GM19025 (cell line): ENCODE measurements around the gene ZC3H18.

Experiments used
- ATAC-seq: cut with Tn5 transposase; IDR thresholded peaks from one replicate; pipeline ENCODE4 v1.9.1; 2021; ENCODE audit warnings: mild to moderate bottlenecking, low read depth, moderate library complexity; ENCODE audit not compliant: unreplicated experiment

ZC3H18 gene

DNA sequence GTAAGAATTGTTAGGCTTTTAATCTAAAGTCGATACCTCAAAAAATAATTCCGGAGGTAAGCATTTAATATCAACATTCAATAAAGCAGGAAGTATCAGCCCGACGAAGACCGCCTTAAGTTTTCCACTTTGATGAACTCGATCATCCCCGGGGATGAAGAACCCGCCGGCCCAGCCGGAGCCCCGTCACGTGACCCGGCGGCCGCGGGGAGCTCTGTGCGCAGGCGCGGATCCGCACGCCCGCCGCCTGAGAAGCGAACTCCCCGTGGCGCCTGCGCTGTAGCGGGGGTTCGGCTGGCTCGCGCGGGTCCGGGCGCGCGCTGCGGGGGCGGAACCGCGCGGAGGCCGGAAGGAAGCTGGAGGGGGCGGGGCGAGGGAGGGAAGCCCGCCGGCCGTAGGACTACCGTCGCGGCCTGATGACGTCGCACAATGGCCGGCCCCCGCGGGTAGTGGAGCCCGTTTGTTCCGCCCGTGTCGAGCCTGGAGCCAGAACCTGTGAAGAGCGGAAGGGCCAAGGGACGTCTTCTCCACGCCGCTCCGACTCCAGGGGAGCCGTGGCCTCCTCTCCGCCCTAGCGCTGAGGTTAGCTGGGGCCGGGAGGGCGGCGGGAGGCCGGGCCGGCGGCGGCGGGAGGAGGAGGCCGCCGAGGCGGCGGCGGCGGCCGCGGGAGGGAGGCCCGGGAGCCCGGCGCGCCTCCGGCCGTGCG lies at the start of gene ZC3H18:
ZC3H18 (plus strand) TSS at position 419 of the 706 bp plus-strand sequence. CDS start 6,721 bp downstream, outside the sequence.
- ATAC-seq: peak; percentile 70

DNA sequence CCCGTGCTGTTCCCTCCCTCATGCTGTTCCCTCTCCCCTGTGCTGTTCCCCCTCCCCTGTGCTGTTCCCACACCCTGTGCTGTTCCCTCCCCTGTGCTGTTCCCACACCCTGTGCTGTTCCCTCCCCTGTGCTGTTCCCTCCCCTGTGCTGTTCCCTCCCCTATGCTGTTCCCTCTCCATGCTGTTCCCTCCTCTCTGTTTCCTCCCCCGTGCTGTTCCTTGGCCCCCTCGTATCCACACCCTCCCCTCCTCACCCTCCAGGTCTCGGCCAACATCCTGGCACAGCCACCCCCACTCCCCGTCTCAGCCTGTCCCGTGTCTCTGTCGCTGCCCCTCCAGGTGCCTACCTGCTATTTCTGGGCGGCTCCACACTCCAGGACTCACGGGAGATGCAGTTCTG lies 48.5 kb upstream of the ZC3H18 start:
- ATAC-seq: no peak

DNA sequence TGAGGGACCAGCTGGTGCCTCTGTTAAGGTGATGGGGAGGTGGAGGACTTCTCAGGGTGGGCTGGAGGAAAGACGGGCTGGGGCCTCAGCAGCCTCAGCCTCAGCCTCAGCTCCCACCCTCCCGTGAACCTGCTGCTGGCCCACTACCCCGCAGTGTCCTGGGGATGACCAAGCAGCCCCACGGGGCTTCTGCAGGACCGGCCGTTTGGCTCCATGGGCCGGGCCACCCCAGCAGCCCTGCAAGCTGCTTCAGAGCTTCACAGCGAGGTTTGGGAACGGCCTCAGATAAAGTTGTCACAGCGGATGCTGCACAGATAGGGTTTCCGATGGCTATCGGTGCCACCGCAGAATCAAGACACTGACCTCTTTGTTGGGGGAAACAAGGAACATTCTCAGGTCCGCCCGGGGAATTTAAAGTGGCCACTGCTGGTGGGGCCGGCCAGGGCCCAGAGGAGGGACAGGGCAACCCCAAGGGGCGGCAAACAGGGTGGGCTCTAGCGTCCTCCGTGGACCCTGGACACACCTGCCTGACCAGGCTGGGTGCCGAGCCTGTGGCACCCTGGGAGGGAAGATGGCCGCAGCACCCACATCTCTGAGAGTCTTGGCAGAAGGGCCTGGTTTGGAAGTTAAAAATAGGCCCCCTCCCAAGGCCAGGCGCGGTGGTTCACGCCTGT lies 47.8 kb upstream of the ZC3H18 start:
- no peak for ATAC-seq

DNA sequence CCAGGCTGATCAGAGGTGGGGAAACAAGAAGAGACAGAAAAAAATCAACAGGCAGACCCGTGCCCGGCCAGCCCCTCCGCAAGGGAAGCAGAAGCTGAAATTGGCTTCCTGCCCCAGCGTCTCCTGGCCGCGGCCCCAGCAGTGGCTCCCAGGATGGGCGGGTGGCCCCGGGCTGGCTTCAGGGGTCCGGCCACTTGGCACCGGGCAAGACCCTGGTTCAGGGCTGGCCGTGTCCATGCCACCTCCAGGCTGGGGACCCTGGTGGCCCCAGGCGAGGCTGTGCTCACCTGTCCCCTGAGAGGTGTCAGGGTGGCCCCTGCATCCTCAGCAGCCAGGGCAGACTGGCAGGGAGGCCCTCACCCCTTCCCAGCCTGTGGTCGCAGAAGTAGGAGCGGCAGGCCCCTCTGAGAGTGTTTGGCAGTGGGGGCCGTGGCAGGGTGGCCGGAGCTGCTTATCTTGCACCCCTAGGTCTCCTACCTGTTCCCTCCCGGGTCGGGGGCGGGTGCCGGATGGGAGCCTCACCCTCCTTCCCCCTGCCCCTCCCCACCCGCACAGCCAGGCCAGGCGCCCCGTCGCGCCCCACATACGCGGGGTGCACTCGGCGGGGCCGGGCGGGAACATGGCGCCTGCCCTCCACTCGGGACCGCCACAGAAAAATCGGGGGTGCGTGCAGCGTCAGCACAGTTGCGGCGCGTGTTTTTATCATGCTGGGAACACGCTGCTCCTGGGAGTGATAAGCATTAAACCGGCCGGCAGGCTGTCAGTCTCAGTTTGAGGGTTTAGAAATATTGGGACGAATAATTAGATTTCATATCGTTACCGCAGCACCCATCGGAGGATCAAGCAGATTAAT lies 46.7 kb upstream of the ZC3H18 start:
- ATAC-seq: no peak

DNA sequence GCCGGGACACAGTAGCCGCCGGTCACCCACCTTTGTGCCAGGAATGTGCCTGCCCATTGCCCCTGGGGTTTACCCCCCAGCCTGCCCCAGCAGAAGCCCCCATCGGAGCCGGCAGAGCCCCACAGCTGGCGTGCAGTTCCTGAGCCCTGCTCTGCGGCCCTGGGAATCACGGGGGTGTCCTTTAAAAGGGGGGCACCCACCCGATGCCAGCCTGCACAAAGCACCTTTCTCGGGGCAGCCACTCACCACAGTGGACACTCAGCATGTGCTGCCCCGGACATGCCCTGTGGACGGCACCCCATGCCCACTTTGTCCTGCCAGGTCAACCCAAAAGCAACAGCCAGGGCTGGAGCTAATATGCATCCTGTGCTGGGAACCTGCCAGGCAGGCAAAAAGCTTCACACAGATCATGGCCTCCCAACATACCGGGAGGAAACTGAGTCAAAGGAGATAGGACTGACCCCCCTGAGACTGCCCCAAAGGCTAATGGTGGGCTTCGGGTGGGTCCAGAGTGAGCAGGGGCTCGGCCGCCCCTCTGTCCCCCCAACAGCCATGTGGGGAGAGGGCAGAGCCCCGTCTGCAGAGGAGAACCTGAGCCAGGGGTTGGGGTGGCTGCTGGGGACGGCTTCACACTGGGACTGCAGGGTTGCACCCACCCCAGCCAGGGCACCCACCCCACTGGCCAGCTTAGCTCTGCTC lies 45.8 kb upstream of the ZC3H18 start:
- ATAC-seq: no peak

DNA sequence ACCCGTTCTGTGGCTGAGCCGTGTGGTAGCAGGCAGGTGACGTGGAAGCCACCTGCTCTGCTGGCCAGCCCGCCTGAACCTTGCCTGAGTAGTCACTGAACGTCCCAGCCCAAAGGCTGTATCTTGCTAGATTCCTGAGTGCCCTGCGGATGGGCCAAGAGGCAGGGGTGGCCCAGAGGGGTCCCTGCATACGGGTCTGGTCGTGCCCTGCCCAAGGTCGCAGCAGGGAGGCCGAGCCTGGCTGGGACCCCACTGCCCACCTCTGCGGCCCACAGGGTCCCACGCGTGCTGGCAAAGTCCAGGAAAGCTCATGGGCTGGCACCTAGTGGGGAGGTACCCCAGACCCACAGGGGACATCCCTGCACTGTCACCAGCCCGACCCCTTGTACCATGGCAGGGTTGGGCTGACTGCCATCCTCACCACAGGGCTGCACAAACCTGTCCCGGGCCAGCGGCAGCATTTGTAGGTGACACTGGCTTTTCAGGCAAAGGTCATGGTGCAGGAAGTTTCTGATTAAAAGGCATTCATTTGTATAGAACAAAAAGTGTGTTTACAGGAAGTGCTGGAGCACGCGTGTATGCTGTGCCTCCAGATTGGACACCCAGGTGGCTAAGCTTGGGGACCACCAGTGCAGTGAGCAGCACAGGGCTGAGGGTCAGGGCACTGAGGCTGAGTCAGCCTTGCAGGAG lies 45.1 kb upstream of the ZC3H18 start:
- ATAC-seq: no peak

DNA sequence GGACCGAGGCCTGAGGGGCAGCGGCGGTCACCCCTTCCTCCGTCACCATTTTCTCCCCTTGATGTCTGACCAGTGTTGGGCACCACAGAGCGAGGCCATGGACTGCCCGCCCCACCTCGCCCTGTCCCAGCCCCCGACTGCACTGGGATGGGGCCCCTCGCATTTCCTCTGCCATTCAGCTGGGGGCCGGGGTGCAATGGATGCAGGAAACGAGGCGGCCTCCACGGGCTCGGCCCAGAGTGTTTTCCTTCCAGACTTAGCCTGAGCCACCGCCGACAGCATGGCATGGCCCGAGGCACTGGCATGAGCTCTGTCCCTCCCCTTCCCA lies 44.6 kb upstream of the ZC3H18 start:
- no peak for ATAC-seq

GRCh38 chr16:88526008-88526905 lies 43.9 kb upstream of the ZC3H18 start:
- ATAC-seq: no peak

DNA sequence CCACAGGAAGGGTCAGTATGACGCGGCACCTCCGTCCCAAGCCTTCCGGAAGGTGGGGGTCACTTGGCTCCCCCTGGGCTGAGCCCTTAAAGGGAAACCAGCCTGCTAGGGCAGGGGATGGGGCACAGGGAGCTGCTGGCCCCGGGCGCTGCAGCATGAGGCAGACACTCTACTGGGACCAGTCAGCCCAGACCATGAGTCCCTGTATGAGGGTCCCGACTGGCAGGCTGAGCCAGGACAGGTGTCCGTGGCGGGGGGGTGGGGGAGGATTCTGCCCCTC lies 43.4 kb upstream of the ZC3H18 start:
- ATAC-seq: no peak

DNA sequence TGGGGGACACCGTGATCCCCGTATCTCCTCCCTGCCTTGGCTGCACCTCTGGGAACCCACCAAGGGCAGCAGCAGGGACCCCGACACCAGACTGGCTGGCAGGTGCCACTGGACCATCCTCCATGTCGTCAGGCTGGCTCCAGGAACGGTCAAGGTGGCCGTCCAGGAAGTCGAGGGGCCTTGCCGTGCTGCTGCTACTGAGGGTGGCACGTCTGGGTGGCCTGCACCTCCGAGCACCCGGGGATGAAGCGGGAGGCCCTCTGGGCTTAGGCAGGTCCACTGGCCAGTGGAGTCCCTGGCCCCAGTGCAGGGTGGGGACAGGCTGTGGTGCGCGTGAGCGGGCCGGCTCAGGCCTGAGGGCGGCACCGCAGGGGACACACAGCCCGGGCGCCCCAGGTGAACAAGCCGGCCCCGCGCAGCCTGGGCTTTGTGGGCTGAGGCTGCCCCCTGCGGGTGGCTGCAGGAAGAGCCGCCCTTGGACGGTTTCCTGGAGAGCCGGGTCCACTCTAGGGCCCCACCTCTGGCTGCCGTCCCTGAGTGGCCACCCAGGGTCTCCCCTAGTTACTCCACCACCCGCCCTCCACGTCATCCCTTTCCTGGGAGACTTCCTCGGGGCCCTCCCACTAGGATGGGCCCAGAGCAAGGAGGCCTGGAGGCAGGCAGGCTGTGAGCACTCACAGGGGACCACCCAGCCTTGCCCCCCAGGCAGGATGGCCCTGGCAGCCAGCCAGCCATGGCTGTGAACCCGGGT lies 42.8 kb upstream of the ZC3H18 start:
- ATAC-seq: no peak

- no peak for ATAC-seq
Measured at GRCh38 chr16:88527937-88528743, 42.1 kb upstream of the ZC3H18 start.

- no peak for ATAC-seq
Measured at GRCh38 chr16:88528902-88529318, 41.3 kb upstream of the ZC3H18 start.

GRCh38 chr16:88529596-88529995 lies 40.6 kb upstream of the ZC3H18 start:
- no peak for ATAC-seq

- ATAC-seq: no peak
Measured at GRCh38 chr16:88530051-88530857, 39.9 kb upstream of the ZC3H18 start.

GRCh38 chr16:88530858-88531203 lies 39.4 kb upstream of the ZC3H18 start:
- ATAC-seq: no peak

GRCh38 chr16:88531346-88531745 lies 38.9 kb upstream of the ZC3H18 start:
- ATAC-seq: no peak

GRCh38 chr16:88531931-88532433 lies 38.2 kb upstream of the ZC3H18 start:
- ATAC-seq: no peak
